HTR-8/SVneo (cell line): ENCODE data around the gene CRBN.

Source experiments
- DNase-seq: peaks from one replicate; pipeline ENCODE4 v3.0.0; 2011; ENCODE audit warnings: low spot score, mixed read lengths; ENCODE audit not compliant: insufficient read length
- FAIRE-seq: peaks from 2 replicates; lab custom pipeline; 2011; peaks lifted over from hg19 to GRCh38; lab: Jason Lieb, UNC

Gene CRBN

DNA sequence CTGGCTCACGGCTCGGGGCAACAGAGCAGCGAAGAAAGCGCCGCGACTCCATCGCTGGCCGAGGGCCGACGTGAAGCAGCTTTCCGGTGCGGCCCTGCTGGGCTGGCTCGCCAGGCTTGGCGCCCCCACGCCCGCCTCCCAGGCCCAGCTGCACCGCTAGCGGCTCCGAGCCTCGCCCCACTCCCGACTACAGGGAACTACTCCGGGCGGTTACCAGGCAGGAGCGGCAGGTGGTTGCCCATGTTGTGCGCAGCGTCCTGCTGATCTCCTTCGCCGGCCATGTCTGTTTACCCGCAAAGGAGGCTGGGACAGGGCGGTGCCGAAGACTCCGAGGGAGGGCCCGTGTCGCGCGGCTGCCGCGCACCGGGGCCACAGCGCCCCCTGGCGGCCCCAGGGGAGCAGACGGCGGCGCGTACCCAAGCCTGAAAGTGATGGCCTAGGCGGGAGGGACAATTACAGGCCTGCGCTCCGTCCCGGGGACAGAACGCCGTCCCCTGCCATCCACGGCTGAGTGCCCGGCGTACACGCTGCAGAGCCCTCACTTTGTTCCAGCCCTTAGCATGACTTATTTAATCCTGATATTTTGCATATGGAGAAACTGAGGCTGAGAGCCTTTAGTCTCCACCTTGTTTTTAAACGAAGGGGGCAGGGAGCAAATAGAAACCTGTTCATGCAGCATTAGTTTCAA, at the start of gene CRBN:
CRBN (minus strand) TSS at position 285 of the 688 bp plus-strand sequence; CDS start at position 281, 4 bp downstream.
- DNase-seq (peak; percentile 86), FAIRE-seq (peak; percentile 72)

GRCh38 chr3:3227640-3228039, 48.1 kb upstream of the CRBN start:
- FAIRE-seq (no peak), DNase-seq (no peak)

- no peak for DNase-seq
- FAIRE-seq, result no peak
Observed at GRCh38 chr3:3221528-3221927, 42.0 kb upstream of the CRBN start.

- FAIRE-seq (no peak), DNase-seq (no peak)
Observed at GRCh38 chr3:3216401-3216800, 36.9 kb upstream of the CRBN start.

- DNase-seq (no peak), FAIRE-seq (no peak)
Observed at GRCh38 chr3:3212781-3213440, 33.4 kb upstream of the CRBN start.

GRCh38 chr3:3209714-3210113, 30.2 kb upstream of the CRBN start:
- FAIRE-seq (no peak), DNase-seq (no peak)

- DNase-seq (no peak), FAIRE-seq (no peak)
Observed at GRCh38 chr3:3209057-3209456, 29.6 kb upstream of the CRBN start.

DNA sequence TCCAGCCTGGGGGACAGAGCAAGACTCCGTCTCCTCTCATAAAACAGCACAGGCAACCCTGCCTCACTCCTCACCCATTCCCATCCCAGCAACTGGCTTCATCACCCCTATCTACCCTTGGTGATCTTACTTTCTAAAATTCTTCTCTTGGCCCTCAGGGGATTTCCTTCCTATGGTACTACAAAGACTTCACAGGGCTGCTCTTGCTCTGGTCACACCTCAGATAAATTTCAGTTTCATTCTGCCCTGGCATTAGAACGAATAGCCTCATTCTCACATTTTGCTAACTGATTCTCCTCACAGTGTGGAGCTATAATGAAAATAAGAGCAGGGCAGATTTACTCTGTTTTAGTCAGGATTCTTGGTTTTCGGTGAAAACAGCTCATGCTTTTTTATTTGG, 22.1 kb upstream of the CRBN start:
- FAIRE-seq, result no peak
- no peak for DNase-seq

- peak; percentile 20 for DNase-seq
- peak; percentile 63 for FAIRE-seq
Observed at GRCh38 chr3:3200632-3201212, 21.2 kb upstream of the CRBN start.

- FAIRE-seq, result no peak
- no peak for DNase-seq
Observed at GRCh38 chr3:3199306-3199705, 19.8 kb upstream of the CRBN start.

DNA sequence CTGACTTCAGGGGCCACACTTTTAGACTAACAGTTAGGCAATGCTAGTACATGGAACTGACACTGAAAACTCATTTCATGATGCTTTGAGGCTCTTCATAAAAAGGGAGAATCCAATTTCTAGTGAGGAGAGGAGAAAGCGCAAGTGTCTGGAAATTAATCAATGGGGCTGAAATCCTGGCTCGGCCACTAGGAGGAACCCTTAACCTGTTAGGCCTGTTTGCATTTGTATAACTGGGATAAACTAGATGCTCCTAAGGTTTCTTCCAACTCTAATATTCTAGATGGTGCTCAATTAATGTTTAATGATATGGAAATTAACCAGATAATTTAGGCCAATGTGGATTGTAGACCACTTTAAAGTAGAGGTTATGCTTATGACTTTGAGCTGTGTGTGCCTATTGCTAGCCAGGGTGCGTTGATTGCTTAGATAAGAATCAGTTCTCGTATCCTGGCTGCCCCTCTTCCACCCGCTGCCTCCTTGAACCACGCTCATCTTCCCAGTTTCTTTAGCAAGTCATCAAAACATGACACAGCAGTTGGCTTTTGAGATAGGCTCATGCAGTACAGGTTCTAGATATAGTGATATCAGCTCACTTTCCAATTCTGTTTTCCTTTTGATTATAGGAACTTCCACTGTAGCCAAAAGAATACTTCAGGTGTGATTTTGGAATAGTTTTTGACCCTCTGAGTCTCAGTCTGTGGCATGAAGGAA, 16.8 kb upstream of the CRBN start:
- no peak for DNase-seq
- no peak for FAIRE-seq

- no peak for DNase-seq
- FAIRE-seq, result no peak
Observed at GRCh38 chr3:3194861-3195260, 15.4 kb upstream of the CRBN start.

DNA sequence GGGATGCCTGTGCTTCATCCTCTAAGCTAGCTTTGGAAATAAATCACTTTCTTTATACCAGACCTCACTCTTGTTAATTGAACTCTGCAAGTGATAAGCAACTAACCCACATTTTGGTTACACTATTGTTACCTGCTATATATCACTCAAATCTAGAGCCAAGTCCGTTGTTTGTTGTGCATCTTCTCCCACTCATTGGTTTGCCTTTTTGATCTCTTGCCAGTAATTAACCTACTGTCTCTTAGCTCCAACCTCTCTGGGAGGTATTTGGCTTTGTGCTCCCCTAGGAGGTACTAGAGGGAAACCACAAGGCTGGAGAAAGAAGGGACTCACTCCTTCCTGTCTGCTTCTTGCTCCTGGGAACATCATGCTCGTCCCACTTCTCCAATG, 12.8 kb upstream of the CRBN start:
- FAIRE-seq, result no peak
- DNase-seq, result no peak

DNA sequence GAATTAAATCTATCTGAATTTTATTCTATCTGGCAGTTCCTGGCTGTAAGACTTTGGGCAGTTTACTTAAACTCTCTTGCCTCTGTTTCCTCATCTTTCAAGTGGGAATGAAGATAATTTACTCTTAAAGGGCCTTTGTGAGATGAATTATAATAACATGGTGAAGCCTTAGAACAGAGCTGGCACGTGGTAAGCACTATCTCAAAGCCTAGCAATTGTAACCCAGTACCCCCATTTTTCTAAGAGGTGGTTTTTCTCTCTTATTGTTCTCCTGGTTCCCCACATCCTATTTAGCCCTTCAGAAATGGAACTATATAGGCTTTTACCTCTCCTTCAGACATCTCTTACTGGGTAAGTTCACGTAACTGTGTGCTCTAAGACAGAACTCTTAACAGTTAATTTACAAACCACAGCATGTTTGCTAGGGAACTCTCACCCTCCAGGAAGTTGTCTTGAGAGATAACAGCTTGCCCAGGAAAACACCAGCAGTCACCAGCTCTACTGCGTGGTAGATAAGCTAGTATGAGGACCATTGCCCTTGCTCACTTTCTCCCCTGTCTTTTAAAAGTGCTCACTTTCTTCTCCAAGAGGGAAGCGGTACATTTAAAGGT, 12.3 kb upstream of the CRBN start:
- FAIRE-seq, result no peak
- DNase-seq, result no peak

DNA sequence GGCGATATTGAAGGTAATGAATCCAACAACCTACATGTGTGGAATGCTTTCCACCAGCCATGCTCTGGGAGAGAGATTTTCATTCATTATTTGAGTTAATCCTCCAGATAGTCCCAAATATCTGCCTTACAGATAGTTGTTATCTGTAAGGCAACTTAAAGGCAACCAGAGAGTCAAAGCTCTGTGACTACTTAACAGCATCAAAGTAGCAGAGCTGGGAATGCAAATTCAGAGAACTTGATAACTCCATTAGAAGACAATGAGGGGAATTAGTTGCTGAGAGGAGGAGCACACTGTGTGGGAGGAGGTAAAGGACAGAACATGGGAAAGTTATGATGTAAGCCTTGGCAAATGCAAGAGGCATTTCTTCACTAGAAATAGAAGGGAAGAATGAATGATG, 10.5 kb upstream of the CRBN start:
- DNase-seq, result no peak
- FAIRE-seq, result no peak

DNA sequence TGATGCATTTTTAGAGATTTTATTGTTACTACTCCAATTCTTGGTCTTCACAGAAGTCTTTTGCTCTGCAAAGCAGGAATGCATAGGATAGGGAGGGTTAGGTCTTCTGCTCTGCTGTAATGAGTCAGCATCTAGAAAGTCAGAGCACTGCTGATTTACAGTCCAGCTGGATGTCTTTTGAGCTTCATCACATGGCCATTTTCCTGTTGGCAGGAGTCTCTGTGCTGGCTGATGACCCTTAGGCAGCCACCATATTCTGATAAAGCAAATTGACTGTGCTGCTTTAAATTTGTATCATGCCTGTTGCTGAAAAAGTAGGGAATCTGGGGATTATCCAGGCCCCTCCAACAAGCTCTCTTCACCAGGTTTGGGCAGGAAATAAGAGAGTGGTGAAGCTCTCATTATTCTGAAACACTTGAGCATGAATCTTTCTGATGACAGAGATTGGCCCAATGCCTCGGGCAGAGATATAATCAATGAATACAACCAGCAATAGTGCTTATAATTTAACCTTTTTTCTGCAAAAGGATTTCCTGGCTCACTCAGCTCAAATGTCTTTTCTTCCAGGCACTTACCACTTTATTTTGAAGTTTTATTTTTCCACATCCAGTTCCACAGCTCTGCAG, 9.7 kb upstream of the CRBN start:
- FAIRE-seq, result no peak
- no peak for DNase-seq

DNA sequence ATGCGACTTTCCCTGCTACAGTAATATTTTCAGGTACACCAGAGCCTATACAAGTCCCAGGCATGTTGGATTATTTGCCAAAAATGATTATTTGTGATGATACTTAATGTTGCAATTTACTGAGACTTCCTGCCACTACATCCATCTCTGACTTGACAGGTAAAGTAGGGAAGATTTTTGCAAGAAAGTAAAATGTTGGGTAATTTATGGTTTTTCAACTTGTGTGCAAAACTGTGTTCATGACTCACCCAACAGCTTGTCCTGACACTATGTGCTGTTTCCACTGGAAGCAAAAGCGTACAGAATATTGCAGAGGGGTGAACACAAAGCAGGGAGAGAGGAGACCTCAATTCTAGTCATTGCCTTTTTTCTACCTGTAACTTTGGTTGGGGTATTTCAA, 5.4 kb upstream of the CRBN start:
- no peak for DNase-seq
- FAIRE-seq, result no peak

- no peak for FAIRE-seq
Observed at GRCh38 chr3:3180456-3180855, 965 bp upstream of the CRBN start.

DNA sequence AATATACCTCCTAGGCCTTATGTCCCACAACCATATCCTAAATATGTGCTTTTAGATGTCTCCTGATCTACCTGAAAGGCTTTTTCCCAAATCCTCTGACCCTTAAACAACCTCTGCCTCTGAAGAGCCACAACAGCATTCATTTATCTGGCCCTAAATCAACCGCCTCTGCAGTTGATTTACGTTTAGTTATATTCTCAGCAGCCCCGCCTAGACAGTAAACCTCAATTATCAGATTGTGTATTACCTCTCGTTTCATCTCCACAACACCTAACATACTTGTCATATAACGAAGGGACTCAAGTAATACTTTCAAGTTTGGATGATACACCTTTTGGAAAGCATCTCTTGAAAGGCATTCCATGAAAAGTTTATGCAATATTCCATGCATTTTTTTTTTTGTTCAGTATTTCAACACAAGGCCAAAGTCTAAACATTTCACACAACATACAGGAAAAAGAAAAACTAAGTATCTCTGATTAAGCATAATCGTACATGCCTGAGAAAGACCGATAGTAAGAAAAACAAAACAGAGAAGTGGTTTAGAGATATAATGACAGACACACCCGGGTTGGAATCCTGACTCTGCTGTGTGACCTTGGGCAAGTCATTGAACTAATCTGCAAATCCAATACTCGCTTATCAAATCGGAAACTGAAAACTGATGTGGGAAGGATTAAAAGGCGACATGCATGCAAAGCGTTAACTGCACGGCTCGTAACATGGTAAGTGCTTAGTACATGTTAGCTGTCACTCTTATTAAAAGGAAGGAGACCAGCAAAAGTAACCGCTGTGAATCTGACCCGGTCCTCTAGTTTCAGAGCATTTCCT, 778 bp downstream of the CRBN start:
- no peak for DNase-seq
- no peak for FAIRE-seq

More at GRCh38 chr3:3180456-3180855, 965 bp upstream of the CRBN start:
- DNase-seq, result no peak
